BJ (cell line): Measurements from ENCODE around the gene ANKFN1. TPM values are rescaled to one million over a fixed set of nuclear protein-coding genes. Genes with fewer than 3 reads are reported as not detected.

Experiments
- CTCF ChIA-PET: fragments of 350-600 bp; formaldehyde crosslinking; extraction: SDS; loops from one replicate; lab custom pipeline; 2021; ENCODE audit warnings: antibody characterized with exemption, inconsistent platforms; lab: Yijun Ruan, JAX
- POLR2A ChIA-PET: fragments of 300-600 bp; sonication (Branson Sonifier 250); formaldehyde crosslinking; extraction: SDS; loops from one replicate; lab custom pipeline; 2021; ENCODE audit warnings: antibody characterized with exemption; lab: Charles Lee
- DNase-seq: peaks from one replicate; pipeline ENCODE4 v3.0.0-alpha.2; 2011; ENCODE audit warnings: low read depth
- H3K27me3 ChIP-seq: 2 replicates; pipeline ENCODE4 v1.6.0; 2011; ENCODE audit warnings: low read length; ENCODE audit not compliant: control insufficient read depth, insufficient read depth
- H3K36me3 ChIP-seq: 2 replicates; pipeline ENCODE4 v1.5.1; 2011; ENCODE audit warnings: low read length; ENCODE audit not compliant: control insufficient read depth, insufficient read depth
- H3K4me3 ChIP-seq: 2 replicates; pipeline ENCODE4 v1.5.1; 2011; ENCODE audit warnings: low read depth, mild to moderate bottlenecking, control low read depth, low read length
- CTCF ChIP-seq: IDR thresholded peaks from 2 replicates; pipeline ENCODE4 v1.5.1; 2011; ENCODE audit warnings: low read depth, mild to moderate bottlenecking, control low read depth, inconsistent platforms, low read length, moderate library complexity; ENCODE audit not compliant: insufficient read depth
- polyA plus RNA-seq: library from polyadenylated mRNA; depleted of rRNA; stranded (reverse); fragments of >200 nt; gene quantifications from 2 replicates; pipeline ENCODE4 v1.2.3, GENCODE V29; 2011

The ANKFN1 gene
- polyA plus RNA-seq, 1 experiment, result 0.06 TPM

- DNase-seq, result no peak
- TF ChIP-seq CTCF, result no peak
- ChIA-PET CTCF (interaction anchor here (1.4 to 2.7 kb wide), 2 partner anchors 12 to 18 kb away, joined by 3 to 11 read pairs; no protein-coding TSS in a partner anchor), POLR2A (no interaction called here)
- no peak overlapping the region for H3K4me3 ChIP-seq
- H3K36me3 ChIP-seq, result no peaks in the 10 kb centered on the region
- H3K27me3 ChIP-seq, result no peaks in the 10 kb centered on the region
Measured at GRCh38 chr17:56300144-56300543, 146.9 kb downstream of the ANKFN1 start.

GRCh38 chr17:56305007-56305406, 151.7 kb downstream of the ANKFN1 start:
- POLR2A ChIA-PET, result no interaction called here
- no peak for TF ChIP-seq CTCF
- no peak for DNase-seq
- no peaks in the 10 kb centered on the region for H3K27me3 ChIP-seq
- H3K36me3 ChIP-seq, result no peaks in the 10 kb centered on the region
- no peak overlapping the region for H3K4me3 ChIP-seq
- CTCF ChIA-PET, result no interaction called here

- ChIA-PET POLR2A (no interaction called here), CTCF (no interaction called here)
- Histone ChIP-seq H3K36me3 (no peaks in the 10 kb centered on the region), H3K27me3 (no peaks in the 10 kb centered on the region), H3K4me3 (no peak overlapping the region)
- TF ChIP-seq CTCF, result no peak
- no peak for DNase-seq
Measured at GRCh38 chr17:56309897-56310296, 156.6 kb downstream of the ANKFN1 start.

GRCh38 chr17:56310782-56311181, 157.5 kb downstream of the ANKFN1 start:
- Histone ChIP-seq H3K4me3 (no peak overlapping the region), H3K27me3 (no peaks in the 10 kb centered on the region), H3K36me3 (no peaks in the 10 kb centered on the region)
- no peak for TF ChIP-seq CTCF
- ChIA-PET CTCF (no interaction called here), POLR2A (no interaction called here)
- DNase-seq, result no peak

- Histone ChIP-seq H3K36me3 (no peaks in the 10 kb centered on the region), H3K27me3 (no peaks in the 10 kb centered on the region), H3K4me3 (no peak overlapping the region)
- ChIA-PET CTCF (no interaction called here), POLR2A (no interaction called here)
- no peak for TF ChIP-seq CTCF
- DNase-seq, result no peak
Measured at GRCh38 chr17:56313201-56313600, 159.9 kb downstream of the ANKFN1 start.
